ENCODE data around the gene IGSF21.
"Not testable (repeated sequence)": the region's sequence is repeated elsewhere in the genome, so short reads cannot be mapped to it uniquely, and the experiment has no call there.

IGSF21 gene

GRCh38 chr1:18340158-18340764 lies 232.7 kb downstream of the IGSF21 start:
- no peak for DNase-seq

- no peak for DNase-seq
Observed at GRCh38 chr1:18340787-18341186, 233.2 kb downstream of the IGSF21 start.

- DNase-seq = no peak
Observed at GRCh38 chr1:18341291-18342069, 233.9 kb downstream of the IGSF21 start.

GRCh38 chr1:18342744-18343143 lies 235.1 kb downstream of the IGSF21 start:
- DNase-seq = no peak

- DNase-seq = no peak
Observed at GRCh38 chr1:18343581-18343980, 236.0 kb downstream of the IGSF21 start.

- no peak for DNase-seq
Observed at GRCh38 chr1:18344755-18345154, 237.2 kb downstream of the IGSF21 start.

- DNase-seq = no peak
Observed at GRCh38 chr1:18347559-18347958, 240.0 kb downstream of the IGSF21 start.

- no peak for DNase-seq
Observed at GRCh38 chr1:18348354-18348753, 240.8 kb downstream of the IGSF21 start.

- DNase-seq = no peak
Observed at GRCh38 chr1:18350747-18351146, 243.1 kb downstream of the IGSF21 start.

GRCh38 chr1:18351735-18352134 lies 244.1 kb downstream of the IGSF21 start:
- DNase-seq = no peak

- DNase-seq = no peak
Observed at GRCh38 chr1:18352636-18353265, 245.2 kb downstream of the IGSF21 start.

GRCh38 chr1:18353528-18353927 lies 245.9 kb downstream of the IGSF21 start:
- DNase-seq = no peak

GRCh38 chr1:18353992-18354391 lies 246.4 kb downstream of the IGSF21 start:
- DNase-seq = no peak

GRCh38 chr1:18354612-18355011 lies 247.0 kb downstream of the IGSF21 start:
- DNase-seq = no peak

GRCh38 chr1:18357622-18358230 lies 250.1 kb downstream of the IGSF21 start:
- no peak for DNase-seq

- DNase-seq = no peak
Observed at GRCh38 chr1:18358600-18358999, 251.0 kb downstream of the IGSF21 start.

GRCh38 chr1:18360251-18360650 lies 252.7 kb downstream of the IGSF21 start:
- DNase-seq = no peak

- DNase-seq = no peak
Observed at GRCh38 chr1:18362150-18362549, 254.6 kb downstream of the IGSF21 start.

GRCh38 chr1:18363436-18363835 lies 255.8 kb downstream of the IGSF21 start:
- DNase-seq = no peak

- no peak for DNase-seq
Observed at GRCh38 chr1:18365099-18365705, 257.6 kb downstream of the IGSF21 start.

- DNase-seq = not testable (repeated sequence)
Observed at GRCh38 chr1:18372505-18372904, 264.9 kb downstream of the IGSF21 start.

- DNase-seq = no peak
Observed at GRCh38 chr1:18373151-18373550, 265.6 kb downstream of the IGSF21 start.

GRCh38 chr1:18373882-18374493 lies 266.4 kb downstream of the IGSF21 start:
- DNase-seq = no peak
